ENCODE measurements around the gene CHGA. TPM values are rescaled to one million over a fixed set of nuclear protein-coding genes. Genes with fewer than 3 reads are reported as not detected.

The CHGA gene
- total and polyA plus RNA-seq, 2 donors from 2014 or later, result 0.38 to 6.6 TPM

- peak in 1 of 5 donors; percentile 39 for DNase-seq
- no peak for TF ChIP-seq CTCF (IDR thresholded peaks at IDR 0.05; ENCODE audit: borderline replicate concordance, extremely low read depth, insufficient read depth)
- Histone ChIP-seq H3K27ac (ENCODE audit: low read depth in 2 of 2, low read length in 2 of 2) (peak overlapping the region in 1 of 2 donors; percentile 3), H3K4me3 (ENCODE audit: low read length in 3 of 3) (no peak overlapping the region), H3K36me3 (ENCODE audit: control insufficient read depth in 2 of 3, insufficient read depth in 3 of 3, low read length in 3 of 3) (peaks cover 0 to 12% (median 11%) of the 10 kb centered on the region in 3 donors), H3K4me1 (ENCODE audit: control insufficient read depth in 2 of 3, insufficient read depth in 2 of 3, low read depth in 1 of 3, low read length in 3 of 3) (peaks cover 0 to 23% (median 15%) of the 10 kb centered on the region in 3 donors), H3K27me3 (ENCODE audit: control insufficient read depth, insufficient read depth, low read length) (no peaks in the 10 kb centered on the region), H3K9ac (ENCODE audit: low read length in 3 of 3) (no peak overlapping the region), H3K9me3 (ENCODE audit: control insufficient read depth in 2 of 3, insufficient read depth in 1 of 3, low read length in 3 of 3) (peaks cover 0 to 16% (median 0%) of the 10 kb centered on the region in 3 donors)
- no peak for FAIRE-seq
- intact Hi-C loops (cut with DNase I), result no loop called here
Measured at GRCh38 chr14:92974541-92975345, 51.8 kb downstream of the CHGA start.

- Histone ChIP-seq H3K9ac (ENCODE audit: low read length in 3 of 3) (no peak overlapping the region), H3K27ac (ENCODE audit: low read depth in 2 of 2, low read length in 2 of 2) (no peak overlapping the region), H3K36me3 (ENCODE audit: control insufficient read depth in 2 of 3, insufficient read depth in 3 of 3, low read length in 3 of 3) (peaks cover 0 to 12% (median 11%) of the 10 kb centered on the region in 3 donors), H3K4me1 (ENCODE audit: control insufficient read depth in 2 of 3, insufficient read depth in 2 of 3, low read depth in 1 of 3, low read length in 3 of 3) (peaks cover 0 to 16% (median 9%) of the 10 kb centered on the region in 3 donors), H3K27me3 (ENCODE audit: control insufficient read depth, insufficient read depth, low read length) (no peaks in the 10 kb centered on the region), H3K4me3 (ENCODE audit: low read length in 3 of 3) (no peak overlapping the region), H3K9me3 (ENCODE audit: control insufficient read depth in 2 of 3, insufficient read depth in 1 of 3, low read length in 3 of 3) (peaks cover 0 to 16% (median 0%) of the 10 kb centered on the region in 3 donors)
- TF ChIP-seq CTCF (IDR thresholded peaks at IDR 0.05; ENCODE audit: borderline replicate concordance, extremely low read depth, insufficient read depth), result no peak
- DNase-seq (no peak), FAIRE-seq (no peak)
- intact Hi-C loops (cut with DNase I), result no loop called here
Measured at GRCh38 chr14:92976268-92976667, 53.3 kb downstream of the CHGA start.

DNA sequence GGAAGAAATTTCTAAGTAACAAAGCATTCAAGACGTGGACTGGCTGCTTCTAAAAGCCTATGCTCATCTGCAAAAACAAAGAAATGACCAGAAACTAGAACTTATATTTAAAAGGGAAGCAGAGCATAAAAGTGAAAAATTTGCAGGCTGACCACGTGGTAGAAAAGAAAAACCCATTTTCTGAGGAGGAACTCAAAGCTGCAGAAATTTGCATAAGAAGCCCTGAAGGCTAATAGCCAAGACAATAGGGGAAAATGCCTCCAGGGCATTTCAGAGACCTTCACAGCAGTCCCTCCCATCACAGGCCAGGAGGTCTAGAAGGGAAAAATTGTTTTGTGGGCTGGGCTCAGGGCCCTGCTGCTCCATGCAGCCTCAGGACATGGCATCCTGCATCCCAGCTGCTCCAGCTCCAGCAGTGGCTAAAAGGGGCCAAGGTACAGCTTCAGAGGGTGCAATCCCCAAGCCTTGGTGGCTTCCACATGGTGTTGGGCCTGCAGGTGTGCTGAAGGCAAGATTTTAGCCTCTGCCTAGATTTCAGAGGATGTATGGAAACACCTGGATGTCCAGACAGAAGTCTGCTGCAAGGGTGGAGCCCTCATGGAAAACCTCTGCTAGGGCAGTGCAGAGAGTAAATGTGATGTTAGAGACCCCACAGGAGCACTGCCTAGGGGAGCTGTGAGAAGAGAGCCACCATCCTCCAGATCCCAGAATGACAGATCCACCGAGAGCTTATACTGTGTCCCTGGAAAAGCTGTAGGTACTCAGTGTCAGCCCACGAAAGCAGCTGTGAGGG is 55.5 kb downstream of the CHGA start:
- H3K9ac ChIP-seq (ENCODE audit: low read length in 3 of 3), result no peak overlapping the region
- DNase-seq (peak in 1 of 5 donors; percentile 15), FAIRE-seq (no peak)
- H3K9me3 ChIP-seq (ENCODE audit: control insufficient read depth in 2 of 3, insufficient read depth in 1 of 3, low read length in 3 of 3), result peaks cover 0 to 16% (median 0%) of the 10 kb centered on the region in 3 donors
- H3K27me3 ChIP-seq (ENCODE audit: control insufficient read depth, insufficient read depth, low read length), result no peaks in the 10 kb centered on the region
- no peak overlapping the region for H3K4me3 ChIP-seq (ENCODE audit: low read length in 3 of 3)
- peaks cover 0 to 11% (median 0%) of the 10 kb centered on the region in 3 donors for H3K4me1 ChIP-seq (ENCODE audit: control insufficient read depth in 2 of 3, insufficient read depth in 2 of 3, low read depth in 1 of 3, low read length in 3 of 3)
- no peak for TF ChIP-seq CTCF (IDR thresholded peaks at IDR 0.05; ENCODE audit: borderline replicate concordance, extremely low read depth, insufficient read depth)
- intact Hi-C loops (cut with DNase I), result no loop called here
- H3K27ac ChIP-seq (ENCODE audit: low read depth in 2 of 2, low read length in 2 of 2), result no peak overlapping the region
- peaks cover 0 to 12% (median 11%) of the 10 kb centered on the region in 3 donors for H3K36me3 ChIP-seq (ENCODE audit: control insufficient read depth in 2 of 3, insufficient read depth in 3 of 3, low read length in 3 of 3)
